ENCODE data around the gene DGCR8.

DGCR8 gene

DNA sequence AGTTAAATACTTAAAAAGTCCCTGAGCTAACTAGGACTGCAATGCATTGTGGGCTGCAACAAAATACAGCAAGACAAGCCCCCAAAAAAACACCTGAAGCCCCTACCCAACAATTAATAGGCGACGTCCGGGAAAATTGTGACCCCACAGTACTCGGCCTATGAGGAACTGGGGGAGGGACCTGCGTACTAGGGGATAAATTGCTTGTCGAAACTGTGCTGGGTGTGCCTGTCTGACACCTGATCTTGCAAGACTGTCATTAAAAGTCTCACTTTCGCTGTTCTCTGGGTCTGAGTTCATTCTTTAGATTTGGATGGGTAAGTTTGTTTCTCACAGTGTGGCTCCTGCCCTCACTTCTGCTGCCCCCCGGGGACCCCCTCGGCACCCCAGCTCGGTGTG is 44.0 kb upstream of the DGCR8 start:
- no peak overlapping the region for H3K4me3 ChIP-seq (ENCODE audit: low read depth, low read length)
- TF ChIP-seq, protein P1, sequence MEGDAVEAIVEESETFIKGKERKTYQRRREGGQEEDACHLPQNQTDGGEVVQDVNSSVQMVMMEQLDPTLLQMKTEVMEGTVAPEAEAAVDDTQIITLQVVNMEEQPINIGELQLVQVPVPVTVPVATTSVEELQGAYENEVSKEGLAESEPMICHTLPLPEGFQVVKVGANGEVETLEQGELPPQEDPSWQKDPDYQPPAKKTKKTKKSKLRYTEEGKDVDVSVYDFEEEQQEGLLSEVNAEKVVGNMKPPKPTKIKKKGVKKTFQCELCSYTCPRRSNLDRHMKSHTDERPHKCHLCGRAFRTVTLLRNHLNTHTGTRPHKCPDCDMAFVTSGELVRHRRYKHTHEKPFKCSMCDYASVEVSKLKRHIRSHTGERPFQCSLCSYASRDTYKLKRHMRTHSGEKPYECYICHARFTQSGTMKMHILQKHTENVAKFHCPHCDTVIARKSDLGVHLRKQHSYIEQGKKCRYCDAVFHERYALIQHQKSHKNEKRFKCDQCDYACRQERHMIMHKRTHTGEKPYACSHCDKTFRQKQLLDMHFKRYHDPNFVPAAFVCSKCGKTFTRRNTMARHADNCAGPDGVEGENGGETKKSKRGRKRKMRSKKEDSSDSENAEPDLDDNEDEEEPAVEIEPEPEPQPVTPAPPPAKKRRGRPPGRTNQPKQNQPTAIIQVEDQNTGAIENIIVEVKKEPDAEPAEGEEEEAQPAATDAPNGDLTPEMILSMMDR (conservative IDR thresholded peaks at IDR 0.05; ENCODE audit: low read depth, low read length): no peak
- no peak for DNase-seq (ENCODE audit: low read depth)

DNA sequence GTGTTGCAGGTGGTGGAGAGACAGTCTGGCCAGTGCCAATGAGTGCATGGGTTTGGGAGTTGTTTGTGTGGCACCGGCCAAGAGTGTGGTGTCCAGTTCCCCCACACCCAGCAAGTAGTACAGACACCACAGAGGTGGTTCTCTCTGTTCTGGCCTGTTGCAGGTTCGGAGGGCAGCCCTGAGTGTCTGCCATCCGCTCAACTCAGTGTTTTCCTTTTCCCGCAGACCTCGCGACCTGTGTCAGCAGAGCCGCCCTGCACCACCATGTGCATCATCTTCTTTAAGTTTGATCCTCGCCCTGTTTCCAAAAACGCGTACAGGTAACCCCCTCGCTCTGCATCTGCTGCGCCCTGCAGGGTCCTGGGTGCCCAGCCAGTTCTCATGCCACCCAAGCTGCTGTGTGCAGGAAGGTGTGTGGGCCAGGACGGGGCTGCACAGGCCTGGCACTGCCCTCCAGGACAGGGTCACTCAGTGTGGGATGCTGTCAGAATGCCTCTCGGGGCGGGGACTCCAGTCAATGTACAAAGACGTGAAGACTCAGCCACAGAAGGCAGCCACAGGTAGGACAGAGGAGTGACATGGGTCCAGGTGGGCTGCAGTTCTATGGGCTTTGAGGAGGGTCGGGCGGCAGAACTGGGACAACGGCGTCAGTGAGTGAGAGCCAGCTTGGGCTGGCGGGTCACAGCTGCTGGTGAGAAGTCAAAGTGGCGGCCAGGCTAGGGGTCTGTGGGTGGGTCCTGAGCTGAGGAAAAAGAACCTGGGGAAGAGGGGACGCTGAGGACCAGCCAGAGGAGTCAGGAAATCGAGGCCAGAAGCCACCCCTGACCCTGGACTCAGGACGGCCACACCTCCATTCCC is 43.3 kb upstream of the DGCR8 start:
- TF ChIP-seq, protein P1 (conservative IDR thresholded peaks at IDR 0.05; ENCODE audit: low read depth, low read length): no peak
- no peak for DNase-seq (ENCODE audit: low read depth)
- no peak overlapping the region for H3K4me3 ChIP-seq (ENCODE audit: low read depth, low read length)

DNA sequence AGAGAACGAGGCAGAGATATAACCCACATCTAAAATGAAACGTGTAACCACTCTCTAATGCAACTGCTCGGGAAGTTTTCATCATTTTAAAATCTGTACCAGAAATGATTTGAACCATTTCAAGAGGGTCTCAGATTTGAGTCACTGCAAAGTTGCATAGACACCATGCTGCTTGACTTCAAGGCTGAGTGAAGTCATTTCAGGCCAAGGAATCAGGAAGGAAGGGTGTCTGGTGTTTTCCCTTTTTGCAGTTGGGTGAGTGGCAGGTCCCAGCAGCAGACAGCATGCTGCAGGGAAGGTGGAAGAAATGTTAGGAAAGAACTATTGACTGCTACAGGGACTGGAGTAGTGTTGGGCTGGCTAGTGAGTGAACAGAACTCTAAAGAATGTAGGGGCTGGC is 42.6 kb upstream of the DGCR8 start:
- H3K4me3 ChIP-seq (ENCODE audit: low read depth, low read length): no peak overlapping the region
- DNase-seq (ENCODE audit: low read depth): no peak
- TF ChIP-seq, protein P1 (conservative IDR thresholded peaks at IDR 0.05; ENCODE audit: low read depth, low read length): no peak

DNA sequence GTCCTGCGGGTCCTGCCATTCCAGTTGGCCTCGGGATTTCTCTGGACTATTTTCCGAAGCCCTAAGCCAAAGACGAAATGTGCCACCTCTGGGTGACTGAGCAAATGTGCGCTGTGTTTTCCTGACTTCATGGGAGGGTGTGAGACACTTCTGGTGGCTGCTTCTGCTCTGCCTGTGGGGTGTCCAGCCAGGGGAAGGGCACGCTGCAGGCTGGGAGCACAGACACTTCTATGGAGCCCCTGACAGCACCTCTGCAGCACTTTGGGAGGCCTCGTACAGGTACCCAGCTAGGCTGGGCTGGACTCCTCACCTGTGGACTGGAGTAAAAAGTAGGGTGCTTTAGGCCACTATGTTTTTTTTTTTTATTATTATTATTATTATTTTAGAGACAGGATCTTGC is 41.5 kb upstream of the DGCR8 start:
- TF ChIP-seq, protein P1 (conservative IDR thresholded peaks at IDR 0.05; ENCODE audit: low read depth, low read length): no peak
- DNase-seq (ENCODE audit: low read depth): no peak

DNA sequence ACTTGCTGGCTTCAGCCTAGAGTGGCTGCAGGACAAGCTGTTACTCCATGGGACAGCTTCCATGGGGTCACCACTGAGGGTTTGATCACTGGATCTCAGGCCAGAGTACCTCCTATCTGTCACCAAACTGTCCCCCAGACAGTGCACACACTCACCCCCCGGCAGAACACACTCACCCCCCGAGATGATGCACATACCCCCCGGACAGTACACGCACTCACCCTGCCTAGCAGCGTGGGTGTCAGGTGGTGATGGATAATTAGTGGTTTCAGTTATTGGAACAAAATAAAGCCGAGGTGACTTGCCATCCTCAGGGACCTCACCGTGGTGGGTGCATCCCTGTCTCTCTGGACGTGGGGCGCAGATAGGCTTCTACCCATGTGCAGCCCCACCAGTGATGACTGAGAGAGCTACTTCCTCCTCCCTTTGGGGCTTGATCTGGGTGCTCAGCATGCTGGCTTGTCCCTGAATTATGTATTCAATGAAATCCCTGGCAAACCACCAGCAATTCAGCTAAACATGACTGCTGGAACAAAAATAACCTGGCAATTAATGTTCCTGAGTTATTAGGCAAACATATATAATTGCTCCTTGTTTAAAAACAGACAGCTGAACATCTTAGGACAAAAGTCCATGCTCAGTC is 40.2 kb upstream of the DGCR8 start:
- DNase-seq (ENCODE audit: low read depth): no peak
- H3K4me3 ChIP-seq (ENCODE audit: low read depth, low read length): no peak overlapping the region
- TF ChIP-seq, protein P1 (conservative IDR thresholded peaks at IDR 0.05; ENCODE audit: low read depth, low read length): no peak

More for the DNA sequence above, 41.5 kb upstream of the DGCR8 start:
- H3K4me3 ChIP-seq (ENCODE audit: low read depth, low read length): no peak overlapping the region

DNA sequence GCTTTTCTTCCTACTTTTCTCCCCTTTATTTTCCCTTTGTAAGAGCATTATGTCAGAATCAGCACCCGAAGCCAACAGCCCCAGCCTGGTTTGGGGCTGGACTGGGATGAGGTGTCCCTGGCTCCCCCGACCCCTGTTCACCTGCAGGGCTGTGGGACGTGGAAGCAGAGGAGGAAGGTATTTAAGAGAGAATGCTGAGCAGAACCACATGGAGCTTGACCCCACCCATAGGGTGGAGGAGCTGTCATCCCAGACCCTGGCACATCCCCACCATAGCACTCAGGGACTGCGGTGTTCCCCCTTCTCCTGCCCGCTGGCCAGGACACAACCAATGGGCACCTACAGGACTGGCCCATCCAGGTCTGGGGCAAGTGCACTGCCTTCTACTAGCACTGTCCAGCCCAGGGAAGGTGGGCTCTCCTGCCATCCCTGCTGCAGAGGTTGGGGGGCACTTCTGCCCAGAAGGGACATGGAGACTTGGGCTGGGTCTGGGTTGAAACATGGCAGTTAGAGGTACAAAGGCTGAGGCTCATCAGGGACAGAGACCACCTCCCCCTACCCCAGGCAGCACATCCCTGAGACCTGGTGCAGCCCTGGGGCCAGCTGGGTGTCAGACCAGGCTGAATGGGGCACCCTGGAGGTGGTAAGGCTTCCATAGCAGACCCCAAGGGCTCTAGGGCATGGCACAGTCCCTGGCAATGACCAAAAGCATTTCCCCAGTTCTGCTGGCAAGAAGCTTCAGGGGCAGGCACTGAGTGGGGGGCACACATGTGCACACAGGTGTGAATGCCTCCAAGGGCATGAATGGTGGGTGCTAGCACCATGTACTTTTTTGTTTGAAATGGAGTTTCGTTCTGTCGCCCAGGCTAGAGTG is 39.5 kb upstream of the DGCR8 start:
- no peak overlapping the region for H3K4me3 ChIP-seq (ENCODE audit: low read depth, low read length)
- TF ChIP-seq, protein P1 (conservative IDR thresholded peaks at IDR 0.05; ENCODE audit: low read depth, low read length): no peak
- no peak for DNase-seq (ENCODE audit: low read depth)

Measured in choroid plexus epithelial cell (primary cell).